Stimulated activated CD8-positive, alpha-beta memory T cell treated with anti-CD3 and anti-CD28 coated beads, Interleukin-7, amount 100 ng/mL, for 1 hour (primary cell): ENCODE data around the gene RAB38.

Source experiments
- DNase-seq, 2 donors: peaks; one replicate each; pipeline ENCODE4 v3.0.0-alpha.2; 2020; ENCODE audit warnings: low read depth in 2 of 2

Gene RAB38

GRCh38 chr11:88103337-88104206, 71.7 kb downstream of the RAB38 start:
- no peak for DNase-seq

DNA sequence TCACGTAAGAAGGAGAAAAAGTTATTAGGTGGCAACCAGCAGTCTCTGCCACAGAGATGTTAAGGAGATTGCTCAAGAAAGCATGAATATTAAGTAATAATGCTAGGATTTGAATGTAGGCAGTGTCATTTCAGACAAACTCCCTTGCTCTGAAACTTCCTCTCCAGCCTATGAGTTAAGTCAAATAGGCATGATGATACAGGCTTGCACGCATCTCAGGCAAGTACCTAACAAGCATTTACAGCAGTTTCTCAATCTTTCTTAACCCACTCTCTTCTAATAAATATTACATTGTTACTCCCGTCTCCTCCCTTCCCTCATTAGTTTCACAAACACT, 72.7 kb downstream of the RAB38 start:
- no peak for DNase-seq

DNA sequence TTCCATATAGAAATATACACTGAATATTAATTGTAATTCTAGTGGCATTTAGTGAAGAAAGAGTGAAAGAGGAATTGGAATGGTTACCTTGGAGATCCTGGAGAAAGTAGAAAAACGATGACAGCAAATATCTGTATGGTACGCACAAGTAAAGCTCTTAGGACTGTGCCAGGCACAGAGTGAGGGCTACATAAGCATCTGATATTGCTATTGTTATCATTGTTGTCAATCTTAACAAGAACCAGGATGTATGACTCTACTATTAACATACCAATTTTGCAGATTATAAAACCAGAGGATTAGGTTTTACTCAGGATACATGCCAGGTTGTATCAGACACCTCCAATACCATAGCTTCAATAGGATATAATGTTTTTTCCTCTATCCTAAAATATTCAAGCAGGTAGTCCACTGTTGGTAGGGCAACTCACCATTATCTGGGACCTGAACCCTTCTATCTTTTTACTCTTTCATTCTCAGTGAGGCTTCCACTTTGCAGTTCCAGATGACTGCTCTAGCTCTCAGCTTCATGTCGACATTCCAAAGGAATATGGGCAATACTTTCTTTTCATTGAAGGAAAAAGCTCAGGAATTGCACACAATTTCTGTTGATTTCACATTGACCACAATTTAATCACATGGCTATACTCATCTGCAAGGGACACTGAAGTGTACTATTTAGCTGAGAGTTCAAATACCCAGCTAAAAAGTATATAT, 73.2 kb downstream of the RAB38 start:
- DNase-seq = no peak

DNA sequence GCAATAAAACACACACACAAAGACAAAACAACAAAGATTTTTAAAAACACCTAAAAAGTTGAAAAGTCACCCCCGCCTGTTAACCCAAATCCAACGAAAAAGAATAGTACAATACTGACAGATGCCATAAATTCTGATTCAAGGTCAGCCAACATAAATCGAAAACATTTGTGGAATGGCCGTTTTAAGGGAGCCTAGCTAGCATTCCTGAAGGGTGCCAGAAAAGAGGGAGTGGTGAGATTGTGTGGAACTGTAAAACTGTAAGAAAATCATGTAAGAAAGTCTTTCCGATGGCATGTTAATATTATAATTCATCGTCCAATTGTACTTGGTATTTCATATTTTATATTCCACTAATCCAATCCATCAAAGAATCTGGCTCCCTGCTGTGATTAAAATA, 75.1 kb downstream of the RAB38 start:
- DNase-seq = no peak

GRCh38 chr11:88098289-88098688, 77.0 kb downstream of the RAB38 start:
- no peak for DNase-seq

DNA sequence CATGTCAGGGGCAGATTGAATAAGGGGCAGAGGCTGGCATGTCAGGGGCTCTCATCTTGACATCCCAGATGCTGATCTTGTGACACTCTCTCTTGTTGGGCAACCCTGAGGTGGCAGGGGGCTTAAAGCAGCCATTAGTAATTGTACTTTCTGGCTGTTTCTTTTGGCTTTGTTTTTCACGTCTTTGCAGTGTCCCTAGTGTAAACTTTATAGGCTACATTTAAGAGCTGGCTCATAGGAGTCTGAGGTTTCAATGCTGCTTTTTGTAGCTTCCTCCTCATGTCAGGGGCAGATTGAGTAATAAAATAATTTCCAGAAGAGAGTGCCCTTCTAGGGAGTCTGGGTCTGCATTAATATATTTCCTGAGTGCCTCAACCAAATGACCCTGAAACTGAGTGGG, 86.1 kb downstream of the RAB38 start:
- no peak for DNase-seq

- DNase-seq = no peak
Observed at GRCh38 chr11:88087337-88087736, 87.9 kb downstream of the RAB38 start.

- no peak for DNase-seq
Observed at GRCh38 chr11:88086297-88086696, 88.9 kb downstream of the RAB38 start.

DNA sequence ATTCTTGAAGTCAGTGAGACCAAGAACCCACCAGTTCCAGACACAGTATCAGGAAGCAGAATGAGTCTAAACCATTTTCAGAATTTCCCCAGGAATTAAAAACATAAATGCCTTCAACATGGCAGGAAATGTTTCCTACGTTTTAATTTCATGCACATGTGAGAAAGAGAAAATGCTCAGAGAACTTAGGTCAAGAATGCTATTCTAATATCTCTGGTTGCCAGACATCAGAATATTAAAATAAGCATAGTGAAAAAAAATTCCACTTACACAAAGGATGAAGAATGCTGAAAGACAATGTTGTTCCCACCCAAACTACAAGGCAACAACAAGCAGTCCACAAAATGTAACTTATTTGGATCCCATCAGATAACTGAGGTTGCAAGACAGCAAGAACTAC, 104.8 kb downstream of the RAB38 start:
- DNase-seq = no peak

GRCh38 chr11:88068848-88069554, 106.2 kb downstream of the RAB38 start:
- DNase-seq = no peak

GRCh38 chr11:88066090-88066489, 109.2 kb downstream of the RAB38 start:
- no peak for DNase-seq

DNA sequence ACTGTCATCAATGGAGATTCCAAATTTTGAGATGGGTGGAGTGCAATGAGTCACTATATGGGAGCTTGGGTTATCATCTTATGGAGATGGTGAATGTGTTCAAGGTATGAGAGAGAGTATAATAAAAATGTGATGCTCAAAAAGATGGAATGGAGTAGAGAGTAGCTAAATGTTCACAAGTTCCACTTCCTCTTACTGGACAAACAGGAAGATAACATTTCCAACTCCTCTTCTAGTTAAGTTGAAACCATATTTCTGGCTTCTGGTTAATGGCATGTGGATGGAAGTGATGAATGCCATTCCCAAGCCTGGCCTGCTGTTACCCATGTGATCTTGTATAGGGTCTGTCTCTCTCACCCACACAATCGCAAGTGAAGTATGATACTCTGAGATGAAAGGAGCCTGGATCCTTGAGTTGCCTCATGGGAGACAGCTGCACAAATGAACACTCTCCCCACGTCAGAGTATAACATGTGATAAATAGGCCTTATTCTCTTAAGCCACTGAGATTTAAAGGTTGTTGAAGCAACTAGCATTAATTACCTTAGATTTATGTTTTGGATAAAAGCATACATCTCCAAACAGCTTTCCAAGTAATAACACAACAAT, 111.0 kb downstream of the RAB38 start:
- DNase-seq = no peak
